Measurements from ENCODE around the gene PRKCG. TPM values are rescaled to one million over a fixed set of nuclear protein-coding genes. Genes with fewer than 3 reads are reported as not detected.

PRKCG gene
- total RNA-seq, 2 donors from 2014 or later: 0.26 TPM; not detected in 1

GRCh38 chr19:53847555-53847954 lies 34.4 kb upstream of the PRKCG start:
- Histone ChIP-seq H3K4me1 (peaks cover 2% of the 10 kb centered on the region), H3K27ac (no peak overlapping the region), H3K27me3 (no peaks in the 10 kb centered on the region), H3K36me3 (replicated peaks in 1 of 2; ENCODE audit: insufficient read depth in 1 of 2, low read depth in 2 of 2) (no peaks in the 10 kb centered on the region), H3K9me3 (no peaks in the 10 kb centered on the region), H3K4me3 (no peak overlapping the region)
- TF ChIP-seq POLR2A (IDR thresholded peaks at IDR 0.05): no peak
- DNase-seq (no peak), ATAC-seq (no peak)
- intact Hi-C loops (cut with DNase I): no loop called here
- 34 to 41% methylated on average over 8 of the region's 8 CpGs for WGBS, 2 donors

- Histone ChIP-seq H3K9me3 (no peaks in the 10 kb centered on the region), H3K27me3 (no peaks in the 10 kb centered on the region), H3K4me1 (no peaks in the 10 kb centered on the region), H3K4me3 (no peak overlapping the region), H3K36me3 (replicated peaks in 1 of 2; ENCODE audit: insufficient read depth in 1 of 2, low read depth in 2 of 2) (no peaks in the 10 kb centered on the region), H3K27ac (no peak overlapping the region)
- intact Hi-C loops (cut with DNase I): no loop called here
- peak in 1 of 4 donors; percentile 37 for DNase-seq
- peak; percentile 31 for ATAC-seq
- whole genome bisulfite sequencing, 2 donors: 37 to 65% methylated on average over 11 of the region's 11 CpGs
- no peak for TF ChIP-seq POLR2A (IDR thresholded peaks at IDR 0.05)
These were observed 32.7 kb upstream of the PRKCG start for GRCh38 chr19:53849237-53849676.

- no peaks in the 10 kb centered on the region for H3K27me3 ChIP-seq
- intact Hi-C loops (cut with DNase I): loop anchor here (10.0 kb wide), 1 partner anchor 171 kb away; no protein-coding TSS in a partner anchor
- TF ChIP-seq POLR2A (IDR thresholded peaks at IDR 0.05): no peak
- no peak for TF ChIP-seq CTCF (IDR thresholded peaks at IDR 0.05)
These were observed 28.3 kb upstream of the PRKCG start for GRCh38 chr19:53853707-53854106.

GRCh38 chr19:53864308-53864836 lies 17.6 kb upstream of the PRKCG start:
- no peak for ATAC-seq
- no peaks in the 10 kb centered on the region for H3K9me3 ChIP-seq
- TF ChIP-seq CTCF (IDR thresholded peaks at IDR 0.05): no peak
- TF ChIP-seq POLR2A (IDR thresholded peaks at IDR 0.05): no peak
- intact Hi-C loops (cut with DNase I): no loop called here
- no peaks in the 10 kb centered on the region for H3K27me3 ChIP-seq
- DNase-seq: peak; percentile 32 to 67 (median 61)
- 20 to 27% methylated on average over 4 to 6 of the region's 6 CpGs for WGBS, 2 donors
- no peaks in the 10 kb centered on the region for H3K36me3 ChIP-seq (replicated peaks in 1 of 2; ENCODE audit: insufficient read depth in 1 of 2, low read depth in 2 of 2)
- H3K4me1 ChIP-seq: peaks cover 37% of the 10 kb centered on the region
- peak overlapping the region in 3 of 4 donors; percentile 17 to 61 (median 49) for H3K27ac ChIP-seq
- H3K4me3 ChIP-seq: no peak overlapping the region

More at GRCh38 chr19:53853707-53854106, 28.3 kb upstream of the PRKCG start:
- Histone ChIP-seq H3K4me1 (no peaks in the 10 kb centered on the region), H3K27ac (no peak overlapping the region), H3K36me3 (replicated peaks in 1 of 2; ENCODE audit: insufficient read depth in 1 of 2, low read depth in 2 of 2) (no peaks in the 10 kb centered on the region), H3K9me3 (no peaks in the 10 kb centered on the region), H3K4me3 (no peak overlapping the region)
- 58 to 63% methylated on average over 2 of the region's 2 CpGs for WGBS, 2 donors
- DNase-seq: no peak
- no peak for ATAC-seq

- no peaks in the 10 kb centered on the region for H3K27me3 ChIP-seq
- no peak for TF ChIP-seq CTCF (IDR thresholded peaks at IDR 0.05)
- no peak for TF ChIP-seq POLR2A (IDR thresholded peaks at IDR 0.05)
- ATAC-seq: no peak
- no peaks in the 10 kb centered on the region for H3K36me3 ChIP-seq (replicated peaks in 1 of 2; ENCODE audit: insufficient read depth in 1 of 2, low read depth in 2 of 2)
- WGBS, 2 donors: 68 to 80% methylated on average over 7 to 9 of the region's 9 CpGs
- H3K27ac ChIP-seq: peak overlapping the region in 2 of 4 donors; percentile 7 to 89
- no peak for DNase-seq
- peaks cover 44% of the 10 kb centered on the region for H3K4me1 ChIP-seq
- intact Hi-C loops (cut with DNase I): no loop called here
- no peaks in the 10 kb centered on the region for H3K9me3 ChIP-seq
- no peak overlapping the region for H3K4me3 ChIP-seq
These were observed 16.5 kb upstream of the PRKCG start for GRCh38 chr19:53865523-53865917.

Data from body of pancreas (tissue), 4 donors.